GM18526 (cell line): Measurements from ENCODE around the gene IGFLR1.

Experiments
- POLR2A ChIP-seq: IDR thresholded peaks from 3 replicates; pipeline ENCODE4 v1.6.1; 2011; ENCODE audit not compliant: insufficient read length; ENCODE audit errors: extremely low read depth

IGFLR1 gene

GRCh38 chr19:35727053-35727955, 14.9 kb downstream of the IGFLR1 start:
- TF ChIP-seq POLR2A: no peak

DNA sequence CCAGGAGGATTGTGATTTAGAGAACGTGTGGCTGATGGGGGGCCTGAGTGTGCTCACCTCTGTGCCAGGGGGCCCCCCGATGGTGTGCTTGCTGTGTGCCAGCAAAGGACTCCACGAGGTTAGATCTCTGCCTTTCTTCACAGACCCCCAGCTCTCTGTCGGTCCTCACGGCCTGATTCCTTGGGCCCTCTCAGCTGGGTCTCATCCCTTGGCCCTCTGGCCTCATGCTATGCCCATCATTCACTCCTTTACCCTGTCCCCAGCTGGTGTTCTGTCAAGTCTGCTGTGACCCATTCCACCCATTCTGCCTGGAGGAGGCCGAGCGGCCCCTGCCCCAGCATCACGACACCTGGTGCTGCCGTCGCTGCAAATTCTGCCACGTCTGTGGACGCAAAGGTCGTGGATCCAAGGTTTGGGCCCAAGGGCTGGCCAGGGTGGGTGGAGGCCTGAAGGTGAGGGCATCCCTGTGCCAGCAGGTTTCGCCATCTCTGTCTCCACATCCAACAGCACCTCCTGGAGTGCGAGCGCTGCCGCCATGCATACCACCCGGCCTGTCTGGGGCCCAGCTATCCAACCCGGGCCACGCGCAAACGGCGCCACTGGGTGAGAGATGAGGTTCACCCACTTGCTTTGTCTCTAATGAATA, 16.9 kb downstream of the IGFLR1 start:
- TF ChIP-seq POLR2A: no peak

DNA sequence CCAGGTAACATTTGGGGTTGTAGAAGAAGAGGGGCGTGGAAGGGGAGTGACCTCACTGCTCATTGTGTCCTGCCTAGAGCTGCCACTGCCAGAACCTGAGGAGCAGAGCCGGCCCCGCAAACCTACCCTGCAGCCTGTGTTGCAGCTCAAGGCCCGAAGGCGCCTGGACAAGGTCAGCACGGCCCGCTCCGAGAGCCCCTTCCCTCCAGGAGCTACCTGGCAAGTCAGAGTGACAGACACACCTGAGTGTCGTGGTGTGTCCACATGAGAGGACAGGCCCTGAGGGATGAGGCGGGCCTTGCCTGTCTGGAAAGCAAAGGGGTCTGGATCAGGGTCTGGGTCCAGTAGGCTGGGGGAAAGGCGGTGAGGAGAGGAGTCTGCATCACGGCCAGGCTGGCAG, 17.7 kb downstream of the IGFLR1 start:
- TF ChIP-seq POLR2A: no peak

DNA sequence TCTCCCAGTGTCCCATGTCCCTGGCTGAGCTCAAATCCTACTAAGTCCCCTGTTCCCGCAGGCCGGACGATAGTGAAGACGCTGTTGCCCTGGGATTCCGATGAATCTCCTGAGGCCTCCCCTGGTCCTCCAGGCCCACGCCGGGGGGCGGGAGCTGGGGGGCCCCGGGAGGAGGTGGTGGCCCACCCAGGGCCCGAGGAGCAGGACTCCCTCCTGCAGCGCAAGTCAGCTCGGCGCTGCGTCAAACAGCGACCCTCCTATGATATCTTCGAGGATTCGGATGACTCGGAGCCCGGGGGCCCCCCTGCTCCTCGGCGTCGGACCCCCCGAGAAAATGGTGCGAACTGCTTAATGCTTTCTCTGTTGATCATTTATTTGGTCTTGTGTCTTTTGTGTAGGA, 18.6 kb downstream of the IGFLR1 start:
- TF ChIP-seq POLR2A: no peak

- no peak for TF ChIP-seq POLR2A
Measured at GRCh38 chr19:35722897-35723296, 19.4 kb downstream of the IGFLR1 start.

DNA sequence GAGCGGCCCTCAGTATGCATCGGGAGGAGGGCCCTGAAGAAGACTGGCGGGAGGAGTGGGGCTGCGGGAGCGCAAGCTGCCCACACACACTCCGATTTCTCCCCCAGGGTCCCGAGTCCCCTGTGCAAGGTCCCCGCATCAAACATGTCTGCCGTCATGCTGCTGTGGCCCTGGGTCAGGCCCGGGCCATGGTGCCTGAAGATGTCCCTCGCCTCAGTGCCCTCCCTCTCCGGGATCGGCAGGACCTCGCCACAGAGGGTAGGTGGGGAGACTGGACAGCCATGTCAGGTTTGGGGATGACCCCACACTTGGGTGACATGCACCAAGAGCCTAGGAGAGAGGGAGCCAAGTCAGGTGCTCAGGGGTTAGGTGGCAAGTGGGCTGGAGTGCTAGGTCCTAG, 19.8 kb downstream of the IGFLR1 start:
- TF ChIP-seq POLR2A: no peak

DNA sequence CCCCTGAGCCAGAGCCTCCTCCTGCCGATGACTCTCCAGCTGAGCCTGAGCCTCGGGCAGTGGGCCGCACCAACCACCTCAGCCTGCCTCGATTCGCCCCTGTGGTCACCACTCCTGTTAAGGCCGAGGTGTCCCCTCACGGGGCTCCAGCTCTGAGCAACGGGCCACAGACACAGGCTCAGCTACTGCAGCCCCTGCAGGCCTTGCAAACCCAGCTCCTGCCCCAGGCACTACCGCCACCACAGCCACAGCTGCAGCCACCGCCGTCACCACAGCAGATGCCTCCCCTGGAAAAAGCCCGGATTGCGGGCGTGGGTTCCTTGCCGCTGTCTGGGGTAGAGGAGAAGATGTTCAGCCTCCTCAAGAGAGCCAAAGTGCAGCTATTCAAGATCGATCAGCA, 20.9 kb downstream of the IGFLR1 start:
- no peak for TF ChIP-seq POLR2A

- no peak for TF ChIP-seq POLR2A
Measured at GRCh38 chr19:35720648-35721047, 21.6 kb downstream of the IGFLR1 start.

DNA sequence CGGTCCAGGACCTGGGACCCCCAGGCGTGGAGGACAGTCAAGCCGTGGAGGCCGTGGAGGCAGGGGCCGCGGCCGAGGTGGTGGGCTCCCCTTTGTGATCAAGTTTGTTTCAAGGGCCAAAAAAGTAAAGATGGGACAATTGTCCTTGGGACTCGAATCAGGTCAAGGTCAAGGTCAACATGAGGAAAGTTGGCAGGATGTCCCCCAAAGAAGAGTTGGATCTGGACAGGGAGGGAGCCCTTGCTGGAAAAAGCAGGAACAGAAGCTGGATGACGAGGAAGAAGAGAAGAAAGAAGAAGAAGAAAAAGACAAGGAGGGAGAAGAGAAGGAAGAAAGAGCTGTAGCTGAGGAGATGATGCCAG, 22.1 kb downstream of the IGFLR1 start:
- no peak for TF ChIP-seq POLR2A

DNA sequence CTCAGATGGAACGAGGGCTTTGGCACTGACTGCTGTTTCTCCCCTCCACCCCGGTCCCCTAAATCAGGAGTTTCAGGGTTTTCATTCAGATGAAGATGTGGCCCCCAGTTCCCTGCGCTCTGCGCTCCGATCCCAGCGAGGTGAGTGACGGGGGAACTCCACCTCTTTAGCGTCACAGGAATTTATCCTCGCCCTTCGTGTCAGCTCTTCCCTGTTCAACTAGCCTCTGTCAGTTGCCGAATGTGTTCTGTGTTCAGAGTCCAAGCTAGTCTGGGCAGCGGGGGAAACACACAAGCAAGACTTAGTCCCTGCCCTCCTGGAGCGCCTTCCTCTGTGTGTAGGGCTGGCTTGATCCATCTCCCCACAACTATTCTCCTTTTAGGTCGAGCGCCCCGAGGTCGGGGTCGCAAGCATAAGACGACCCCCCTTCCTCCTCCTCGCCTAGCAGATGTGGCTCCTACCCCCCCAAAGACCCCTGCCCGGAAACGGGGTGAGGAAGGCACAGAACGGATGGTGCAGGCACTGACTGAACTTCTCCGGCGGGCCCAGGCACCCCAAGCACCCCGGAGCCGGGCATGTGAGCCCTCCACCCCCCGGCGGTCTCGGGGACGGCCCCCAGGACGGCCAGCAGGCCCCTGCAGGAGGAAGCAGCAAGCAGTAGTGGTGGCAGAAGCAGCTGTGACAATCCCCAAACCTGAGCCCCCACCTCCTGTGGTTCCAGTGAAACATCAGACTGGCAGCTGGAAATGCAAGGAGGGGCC, 22.7 kb downstream of the IGFLR1 start:
- TF ChIP-seq POLR2A: no peak

- no peak for TF ChIP-seq POLR2A
Measured at GRCh38 chr19:35718345-35719041, 23.8 kb downstream of the IGFLR1 start.

DNA sequence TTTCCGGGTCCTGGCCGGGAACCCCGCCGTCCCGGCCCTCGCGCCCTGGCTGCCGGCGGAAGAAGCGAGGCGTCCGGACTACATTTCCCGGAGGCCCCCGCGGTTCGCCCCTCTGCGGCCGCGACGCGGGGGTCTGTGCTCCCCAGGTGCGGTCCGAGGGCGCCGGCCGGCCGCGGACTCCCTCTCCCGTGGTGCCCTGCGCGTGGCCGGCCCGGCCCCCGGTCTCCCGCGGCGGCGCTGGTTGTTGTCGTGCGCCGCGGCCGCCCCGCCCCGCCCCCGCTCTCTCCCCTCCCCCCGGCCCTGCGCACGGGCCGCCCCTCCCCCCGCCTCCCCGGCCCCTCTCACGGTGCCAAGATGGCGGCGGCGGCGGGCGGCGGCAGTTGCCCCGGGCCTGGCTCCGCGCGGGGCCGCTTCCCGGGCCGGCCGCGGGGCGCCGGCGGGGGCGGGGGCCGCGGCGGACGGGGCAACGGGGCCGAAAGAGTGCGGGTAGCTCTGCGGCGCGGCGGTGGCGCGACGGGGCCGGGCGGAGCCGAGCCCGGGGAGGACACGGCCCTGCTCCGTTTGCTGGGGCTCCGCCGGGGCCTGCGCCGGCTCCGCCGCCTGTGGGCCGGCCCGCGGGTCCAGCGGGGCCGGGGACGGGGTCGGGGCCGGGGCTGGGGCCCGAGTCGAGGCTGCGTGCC, 24.4 kb downstream of the IGFLR1 start, which contains the start of gene KMT2B:
KMT2B (plus strand) TSS at position 339 of the 680 bp plus-strand sequence; CDS start at position 355, 16 bp downstream.
- peak; percentile 56 for TF ChIP-seq POLR2A

- no peak for TF ChIP-seq POLR2A
Measured at GRCh38 chr19:35716801-35717664, 25.2 kb downstream of the IGFLR1 start.

GRCh38 chr19:35715981-35716800, 26.1 kb downstream of the IGFLR1 start:
- no peak for TF ChIP-seq POLR2A
